Measurements from ENCODE around the gene FGF10. TPM values are rescaled to one million over a fixed set of nuclear protein-coding genes. Genes with fewer than 3 reads are reported as not detected.

FGF10 gene
- total and polyA plus RNA-seq, 2 of the 4 experiments (the other 2 are of a cell fraction), result not detected

- H3K36me3 ChIP-seq (ENCODE audit: control insufficient read depth, insufficient read depth, low read length), result no peaks in the 10 kb centered on the region
- H2AFZ ChIP-seq (replicated peaks; ENCODE audit: low read length, poor library complexity), result no peak overlapping the region
- H3K23ac ChIP-seq (ENCODE audit: low read depth, low read length), result no peak overlapping the region
- in situ Hi-C loops (cut with MboI; ENCODE audit: low sequenced_read_pairs) (no loop called here), intact Hi-C loops (cut with micrococcal nuclease) (no loop called here), dilution Hi-C loops (cut with HindIII; ENCODE audit: low sequenced_read_pairs, unreplicated experiment) (no loop called here)
- no peak overlapping the region for H3K18ac ChIP-seq (ENCODE audit: low read depth, low read length)
- H4K20me1 ChIP-seq (ENCODE audit: insufficient read depth, low read length), result no peaks in the 10 kb centered on the region
- BruUV-seq (replicated peaks), result no TSS peak
- no peaks in the 10 kb centered on the region for H3K9me1 ChIP-seq (ENCODE audit: insufficient read depth, low read length)
- TF ChIP-seq CTCF (conservative IDR thresholded peaks at IDR 0.05; ENCODE audit: low read depth, low read length) (no peak), USF2 (IDR thresholded peaks at IDR 0.05; ENCODE audit: low read depth, low read length) (no peak), ELK1 (IDR thresholded peaks at IDR 0.05; ENCODE audit: borderline replicate concordance, low read depth, low read length) (no peak), MAFK (IDR thresholded peaks at IDR 0.05; ENCODE audit: low read depth, low read length) (no peak), BHLHE40 (IDR thresholded peaks at IDR 0.05; ENCODE audit: low read depth, low read length) (no peak), FOS (IDR thresholded peaks at IDR 0.05; ENCODE audit: low read depth, low read length) (no peak), NFE2L2 (IDR thresholded peaks at IDR 0.05; ENCODE audit: low read depth, low read length) (no peak)
- H4K91ac ChIP-seq (ENCODE audit: insufficient read depth, low read depth, low read length), result no peak overlapping the region
- H2AK9ac ChIP-seq (replicated peaks; ENCODE audit: low read depth, low read length, poor library complexity), result no peak overlapping the region
- no peak overlapping the region for H3K56ac ChIP-seq (ENCODE audit: extremely low read depth, insufficient read depth, low read length)
- H3K4me3 ChIP-seq (ENCODE audit: insufficient read depth, low read depth, low read length), result no peak overlapping the region
- H2BK20ac ChIP-seq (ENCODE audit: low read depth, low read length), result no peak overlapping the region
- no peak overlapping the region for H3K4ac ChIP-seq (ENCODE audit: low read depth, low read length)
- H2BK5ac ChIP-seq (ENCODE audit: low read depth, low read length, poor library complexity, severe bottlenecking), result no peak overlapping the region
- no peak overlapping the region for H3K9ac ChIP-seq (ENCODE audit: low read depth, low read length)
- H2AK5ac ChIP-seq (ENCODE audit: low read depth, low read length), result no peak overlapping the region
- ATAC-seq (ENCODE audit: low read depth) (no peak), DNase-seq (no peak)
- no peaks in the 10 kb centered on the region for H3K4me1 ChIP-seq (ENCODE audit: control insufficient read depth, insufficient read depth, low read length)
- POLR2A ChIA-PET (ENCODE audit: unreplicated experiment), result no interaction called here
- no peak overlapping the region for H2BK15ac ChIP-seq (ENCODE audit: low read depth, low read length)
- H4K5ac ChIP-seq (ENCODE audit: low read depth, low read length), result no peak overlapping the region
- 72% methylated on average over 2 of the region's 3 CpGs; no CpG with 5 or more reads in 1 of the 2 experiments for WGBS, 2 experiments (ENCODE audit: extremely low coverage in 2 of 2, insufficient read length in 1 of 2)
- H3K4me2 ChIP-seq (ENCODE audit: low read depth, low read length), result no peak overlapping the region
- H3K27me3 ChIP-seq (ENCODE audit: control insufficient read depth, insufficient read depth, low read length), result no peaks in the 10 kb centered on the region
- no peak overlapping the region for H3K14ac ChIP-seq (replicated peaks; ENCODE audit: low read depth, low read length)
- H3K27ac ChIP-seq (ENCODE audit: insufficient read depth, low read length), result no peak overlapping the region
- H2BK120ac ChIP-seq (ENCODE audit: low read depth, low read length), result no peak overlapping the region
- H3K79me1 ChIP-seq (ENCODE audit: low read depth in 1 of 2, low read length in 2 of 2), result no peaks in the 10 kb centered on the region
- no peaks in the 10 kb centered on the region for H3K9me3 ChIP-seq (ENCODE audit: control insufficient read depth, insufficient read depth, low read length)
- no peak overlapping the region for H4K8ac ChIP-seq (ENCODE audit: low read depth in 2 of 2, low read length in 2 of 2)
- CTCF ChIA-PET, result no interaction called here
These were observed 68.0 kb downstream of the FGF10 start for GRCh38 chr5:44321144-44321725.
